Osteocyte (in vitro differentiated cells): ENCODE results near the gene SCN2A. TPM values are rescaled to one million over a fixed set of nuclear protein-coding genes. Genes with fewer than 3 reads are reported as not detected.
A peak's percentile ranks its signal among the peaks of the same experiment; 100 is the strongest.

Experiments
- DNase-seq: peaks from one replicate; pipeline ENCODE4 v3.0.0; 2021; ENCODE audit warnings: mixed read lengths; ENCODE audit not compliant: unreplicated experiment; ENCODE audit errors: extremely low spot score
- H3K27ac Mint-ChIP-seq: one replicate; pipeline ENCODE4 v1.8.0; 2021; ENCODE audit warnings: mild to moderate bottlenecking, mixed read lengths; ENCODE audit not compliant: unreplicated experiment
- H3K27me3 Mint-ChIP-seq: one replicate; pipeline ENCODE4 v1.8.0; 2021; ENCODE audit warnings: mixed read lengths; ENCODE audit not compliant: unreplicated experiment
- H3K36me3 Mint-ChIP-seq: one replicate; pipeline ENCODE4 v1.8.0; 2021; ENCODE audit warnings: mixed read lengths; ENCODE audit not compliant: unreplicated experiment
- H3K4me1 Mint-ChIP-seq: one replicate; pipeline ENCODE4 v1.8.0; 2021; ENCODE audit warnings: mixed read lengths; ENCODE audit not compliant: unreplicated experiment
- H3K4me3 Mint-ChIP-seq: one replicate; pipeline ENCODE4 v1.8.0; 2021; ENCODE audit warnings: mild to moderate bottlenecking, moderate library complexity, mixed read lengths; ENCODE audit not compliant: unreplicated experiment
- H3K9me3 Mint-ChIP-seq: one replicate; pipeline ENCODE4 v1.8.0; 2021; ENCODE audit warnings: mixed read lengths; ENCODE audit not compliant: unreplicated experiment
- total RNA-seq: library from RNA; stranded (reverse); gene quantifications from 2 replicates; pipeline ENCODE4 v1.2.1, GENCODE V29; 2021
- TF ChIP-seq, protein P1 (sequence below): fragments of 200-600 bp; sonication (generic); IDR thresholded peaks from 2 replicates; pipeline ENCODE4 v1.5.0; 2021; ENCODE audit warnings: antibody characterized with exemption, mild to moderate bottlenecking, moderate library complexity

SCN2A gene
- total RNA-seq, 1 donor from 2014 or later: 0.24 TPM

DNA sequence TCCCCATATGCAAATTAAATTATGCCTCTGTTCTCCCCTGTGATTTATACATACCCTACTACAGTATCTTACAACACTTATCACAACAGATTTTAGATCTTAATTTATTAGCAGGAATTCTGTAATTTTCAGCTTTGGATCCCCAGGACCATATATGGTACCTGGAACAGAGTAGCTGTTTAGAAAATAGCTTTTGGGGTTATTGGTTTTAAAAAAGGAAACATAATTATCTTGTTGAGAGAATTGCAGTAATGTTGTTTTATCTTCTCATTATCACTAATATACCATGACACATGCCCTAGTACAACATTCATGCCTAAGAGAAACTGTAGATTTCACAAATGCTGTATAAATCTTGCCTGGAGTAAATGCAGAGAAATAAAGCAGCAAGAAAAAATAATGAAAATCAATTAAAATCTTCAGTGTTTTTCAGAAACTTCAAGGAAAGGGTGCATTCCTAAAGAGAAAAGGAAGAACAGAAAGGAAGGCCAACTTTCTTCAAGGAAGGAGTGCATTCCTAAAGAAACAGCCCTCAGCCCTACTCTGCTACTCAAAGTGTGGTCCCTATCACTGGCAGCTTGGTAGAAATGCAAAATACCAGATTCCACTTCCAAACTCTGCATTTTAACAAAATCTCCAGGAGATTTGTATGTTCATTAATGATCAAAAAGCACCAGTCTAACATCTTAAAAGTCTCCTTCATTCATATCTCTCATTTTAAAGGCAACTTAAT lies 193.2 kb downstream of the SCN2A start:
- Mint-ChIP-seq H3K27ac (no peak overlapping the region), H3K9me3 (no peaks in the 10 kb centered on the region), H3K36me3 (no peaks in the 10 kb centered on the region), H3K4me3 (no peak overlapping the region), H3K27me3 (no peaks in the 10 kb centered on the region), H3K4me1 (no peaks in the 10 kb centered on the region)
- TF ChIP-seq, protein P1, sequence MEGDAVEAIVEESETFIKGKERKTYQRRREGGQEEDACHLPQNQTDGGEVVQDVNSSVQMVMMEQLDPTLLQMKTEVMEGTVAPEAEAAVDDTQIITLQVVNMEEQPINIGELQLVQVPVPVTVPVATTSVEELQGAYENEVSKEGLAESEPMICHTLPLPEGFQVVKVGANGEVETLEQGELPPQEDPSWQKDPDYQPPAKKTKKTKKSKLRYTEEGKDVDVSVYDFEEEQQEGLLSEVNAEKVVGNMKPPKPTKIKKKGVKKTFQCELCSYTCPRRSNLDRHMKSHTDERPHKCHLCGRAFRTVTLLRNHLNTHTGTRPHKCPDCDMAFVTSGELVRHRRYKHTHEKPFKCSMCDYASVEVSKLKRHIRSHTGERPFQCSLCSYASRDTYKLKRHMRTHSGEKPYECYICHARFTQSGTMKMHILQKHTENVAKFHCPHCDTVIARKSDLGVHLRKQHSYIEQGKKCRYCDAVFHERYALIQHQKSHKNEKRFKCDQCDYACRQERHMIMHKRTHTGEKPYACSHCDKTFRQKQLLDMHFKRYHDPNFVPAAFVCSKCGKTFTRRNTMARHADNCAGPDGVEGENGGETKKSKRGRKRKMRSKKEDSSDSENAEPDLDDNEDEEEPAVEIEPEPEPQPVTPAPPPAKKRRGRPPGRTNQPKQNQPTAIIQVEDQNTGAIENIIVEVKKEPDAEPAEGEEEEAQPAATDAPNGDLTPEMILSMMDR: no peak
- no peak for DNase-seq

DNA sequence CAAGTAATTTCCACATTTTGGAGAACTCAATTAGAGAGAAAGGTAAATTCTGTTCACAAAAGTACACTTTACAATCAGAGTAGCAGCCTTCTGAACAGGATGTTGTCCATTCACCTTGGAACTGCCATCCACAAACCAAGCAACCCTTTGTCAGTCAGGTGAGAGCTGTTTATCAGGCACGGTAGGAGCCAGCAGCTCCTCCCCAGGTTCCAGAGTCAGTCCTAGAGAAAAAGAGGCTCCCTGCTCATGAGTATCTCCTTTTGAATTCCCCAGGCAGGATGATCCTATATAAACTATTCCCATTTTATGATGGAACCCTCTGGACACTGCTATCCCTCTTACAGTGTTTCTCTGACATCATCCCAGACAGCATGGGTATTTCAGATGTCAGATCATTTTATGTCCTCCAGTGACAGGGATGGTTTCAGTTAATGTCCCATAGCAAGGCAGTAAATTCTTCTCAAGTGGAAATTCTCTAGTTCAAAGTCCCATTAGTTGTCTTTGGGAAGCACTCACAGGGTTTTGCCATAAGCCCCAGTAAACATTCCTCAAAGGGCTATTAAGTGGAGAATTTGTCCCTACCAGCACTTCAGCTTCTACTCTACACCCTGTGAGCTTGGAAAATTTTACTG lies 195.8 kb downstream of the SCN2A start:
- Mint-ChIP-seq H3K27me3 (no peaks in the 10 kb centered on the region), H3K4me3 (no peak overlapping the region), H3K36me3 (no peaks in the 10 kb centered on the region), H3K9me3 (no peaks in the 10 kb centered on the region), H3K4me1 (peaks cover 4% of the 10 kb centered on the region), H3K27ac (no peak overlapping the region)
- DNase-seq: no peak
- TF ChIP-seq, protein P1: no peak

DNA sequence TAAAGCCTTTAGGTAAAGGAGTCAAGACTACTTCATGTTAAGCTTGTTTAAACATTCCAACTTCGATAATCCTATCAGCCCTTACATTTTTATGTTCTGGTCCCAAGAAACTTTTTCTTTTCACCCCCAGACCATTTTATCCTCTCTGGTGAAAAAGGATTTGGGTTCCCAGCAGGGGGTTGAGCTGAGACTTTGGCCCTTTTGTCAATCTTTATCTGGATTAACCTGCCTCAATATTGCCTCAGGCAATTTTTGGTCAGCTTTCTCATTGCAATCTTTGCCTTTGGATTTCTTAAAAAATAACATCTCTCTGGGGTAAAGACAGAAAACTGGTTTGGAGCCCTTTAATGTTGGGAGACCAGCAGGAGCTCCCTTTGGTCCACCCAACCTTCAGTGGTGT lies 196.4 kb downstream of the SCN2A start:
- no peak overlapping the region for H3K4me3 Mint-ChIP-seq
- H3K4me1 Mint-ChIP-seq: peaks cover 10% of the 10 kb centered on the region

DNA sequence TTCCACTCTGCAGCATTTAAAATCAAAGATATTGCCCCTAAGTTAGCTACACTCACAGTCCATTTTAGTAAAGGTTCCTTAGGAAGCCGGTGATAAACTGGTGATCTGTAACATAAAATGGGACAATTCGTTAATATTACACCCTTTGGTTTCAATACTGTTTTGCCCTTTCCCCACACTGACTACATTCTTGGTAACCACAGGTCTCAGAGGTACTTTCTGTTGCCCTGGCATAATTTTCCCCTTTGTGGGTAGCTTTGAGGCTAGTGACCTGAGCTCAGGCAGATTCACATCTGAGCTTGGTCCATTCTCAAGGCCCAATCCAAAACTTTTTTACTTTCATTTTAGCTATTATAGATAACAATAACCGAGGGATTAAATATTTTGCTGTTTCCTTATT lies 197.3 kb downstream of the SCN2A start:
- Mint-ChIP-seq H3K4me3 (no peak overlapping the region), H3K9me3 (no peaks in the 10 kb centered on the region), H3K27me3 (no peaks in the 10 kb centered on the region), H3K36me3 (no peaks in the 10 kb centered on the region), H3K4me1 (peaks cover 11% of the 10 kb centered on the region), H3K27ac (no peak overlapping the region)
- TF ChIP-seq, protein P1: no peak
- DNase-seq: no peak

More for the DNA sequence above, 196.4 kb downstream of the SCN2A start:
- H3K36me3 Mint-ChIP-seq: no peaks in the 10 kb centered on the region
- no peak overlapping the region for H3K27ac Mint-ChIP-seq
- TF ChIP-seq, protein P1: no peak
- no peaks in the 10 kb centered on the region for H3K9me3 Mint-ChIP-seq
- no peak for DNase-seq
- H3K27me3 Mint-ChIP-seq: no peaks in the 10 kb centered on the region

DNA sequence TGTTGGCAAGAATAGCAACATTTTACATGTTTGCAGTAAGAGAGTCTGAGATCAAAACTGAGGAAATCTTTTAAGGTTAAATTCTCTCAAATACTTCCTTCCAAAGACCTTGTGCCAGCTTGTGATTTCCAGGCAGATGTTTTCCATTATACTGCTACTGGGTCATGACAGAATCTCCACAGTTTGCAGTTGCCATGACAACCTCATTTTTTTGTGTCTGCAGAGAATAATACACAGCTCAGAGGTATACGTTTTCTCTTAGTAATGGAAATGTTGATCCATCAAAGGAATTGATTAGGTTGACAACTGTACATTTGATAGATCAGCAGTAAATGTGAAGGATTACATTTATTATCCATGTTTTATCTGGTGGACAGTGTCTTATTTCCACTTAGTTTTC lies 201.2 kb downstream of the SCN2A start:
- peaks cover 11% of the 10 kb centered on the region for H3K4me1 Mint-ChIP-seq
- DNase-seq: no peak
- no peaks in the 10 kb centered on the region for H3K27me3 Mint-ChIP-seq
- H3K4me3 Mint-ChIP-seq: no peak overlapping the region
- no peaks in the 10 kb centered on the region for H3K9me3 Mint-ChIP-seq
- H3K36me3 Mint-ChIP-seq: no peaks in the 10 kb centered on the region
- peak overlapping the region; percentile 81 for H3K27ac Mint-ChIP-seq
- TF ChIP-seq, protein P1: no peak

Other genes with a start within 250 kb of the SCN2A start
- gene SCN3A, start 35.4 kb upstream of the SCN2A start, total RNA-seq: not detected in 2 replicates
- 1.5 and 1.9 TPM in 2 replicates for gene CSRNP3, start 230.3 kb downstream of the SCN2A start, total RNA-seq